WERI-Rb-1 (cell line): ENCODE measurements around the gene CNBD2.
"Not testable (repeated sequence)": the region's sequence is repeated elsewhere in the genome, so short reads cannot be mapped to it uniquely, and the experiment has no call there.

Source experiments
- DNase-seq: peaks from one replicate; pipeline ENCODE4 v3.0.0-alpha.2; 2020
- H3K27ac ChIP-seq: fragments of 250-450 bp; sonication (Bioruptor Pico); 2 replicates; pipeline ENCODE4 v1.5.1; 2020; ENCODE audit warnings: mild to moderate bottlenecking, moderate library complexity
- H3K27me3 ChIP-seq: fragments of 250-450 bp; sonication (Bioruptor Pico); 2 replicates; pipeline ENCODE4 v1.5.1; 2021; ENCODE audit warnings: mild to moderate bottlenecking, low read depth, moderate library complexity; ENCODE audit not compliant: insufficient read depth, severe bottlenecking
- H3K36me3 ChIP-seq: fragments of 250-450 bp; sonication (Bioruptor Pico); 2 replicates; pipeline ENCODE4 v1.5.1; 2020; ENCODE audit warnings: mild to moderate bottlenecking, moderate library complexity
- H3K4me3 ChIP-seq: 2 replicates; pipeline ENCODE4 v1.5.1; 2011; ENCODE audit warnings: low read depth, mild to moderate bottlenecking, control low read depth, low read length
- H3K9me3 ChIP-seq: fragments of 250-450 bp; sonication (Bioruptor Pico); 2 replicates; pipeline ENCODE4 v1.5.1; 2021; ENCODE audit warnings: mild to moderate bottlenecking, moderate library complexity; ENCODE audit not compliant: severe bottlenecking
- CTCF ChIP-seq: IDR thresholded peaks from 2 replicates; pipeline ENCODE4 v1.5.1; 2011; ENCODE audit warnings: low read depth, mild to moderate bottlenecking, control low read depth, inconsistent platforms, low read length

Gene CNBD2

GRCh38 chr20:36017048-36017951 lies 48.9 kb downstream of the CNBD2 start:
- H3K9me3 ChIP-seq = no peaks in the 10 kb centered on the region
- no peak for DNase-seq
- H3K27ac ChIP-seq = no peak overlapping the region

GRCh38 chr20:36018208-36018988 lies 50.0 kb downstream of the CNBD2 start:
- no peak for TF ChIP-seq CTCF
- H3K9me3 ChIP-seq = no peaks in the 10 kb centered on the region
- H3K4me3 ChIP-seq = no peak overlapping the region
- no peak overlapping the region for H3K27ac ChIP-seq
- H3K36me3 ChIP-seq = no peaks in the 10 kb centered on the region
- no peak for DNase-seq
- H3K27me3 ChIP-seq = no peaks in the 10 kb centered on the region

More at GRCh38 chr20:36017048-36017951, 48.9 kb downstream of the CNBD2 start:
- Histone ChIP-seq H3K4me3 (no peak overlapping the region), H3K36me3 (no peaks in the 10 kb centered on the region), H3K27me3 (no peaks in the 10 kb centered on the region)
- TF ChIP-seq CTCF = no peak

DNA sequence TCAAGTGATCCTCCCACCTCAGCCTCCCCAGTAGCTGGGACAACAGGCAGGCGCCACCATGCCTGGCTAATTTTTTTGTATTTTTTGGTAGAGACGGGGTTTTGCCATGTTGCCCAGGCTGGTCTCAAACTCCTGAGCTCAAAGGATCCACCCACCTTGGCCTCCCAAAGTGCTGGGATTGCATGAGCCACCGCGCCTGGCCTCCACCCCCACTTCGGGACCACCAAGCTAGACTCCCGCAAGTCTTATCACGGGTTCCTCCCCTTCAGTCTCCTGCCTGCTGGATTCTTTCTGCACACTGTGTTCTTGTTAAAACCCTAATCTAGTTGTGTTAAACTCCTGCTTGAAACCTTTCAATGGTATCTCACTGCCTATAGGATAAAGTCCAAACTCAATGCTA lies 57.7 kb downstream of the CNBD2 start:
- H3K9me3 ChIP-seq, H3K36me3 ChIP-seq, DNase-seq, H3K4me3 ChIP-seq, H3K27ac ChIP-seq, H3K27me3 ChIP-seq: not testable (repeated sequence)

DNA sequence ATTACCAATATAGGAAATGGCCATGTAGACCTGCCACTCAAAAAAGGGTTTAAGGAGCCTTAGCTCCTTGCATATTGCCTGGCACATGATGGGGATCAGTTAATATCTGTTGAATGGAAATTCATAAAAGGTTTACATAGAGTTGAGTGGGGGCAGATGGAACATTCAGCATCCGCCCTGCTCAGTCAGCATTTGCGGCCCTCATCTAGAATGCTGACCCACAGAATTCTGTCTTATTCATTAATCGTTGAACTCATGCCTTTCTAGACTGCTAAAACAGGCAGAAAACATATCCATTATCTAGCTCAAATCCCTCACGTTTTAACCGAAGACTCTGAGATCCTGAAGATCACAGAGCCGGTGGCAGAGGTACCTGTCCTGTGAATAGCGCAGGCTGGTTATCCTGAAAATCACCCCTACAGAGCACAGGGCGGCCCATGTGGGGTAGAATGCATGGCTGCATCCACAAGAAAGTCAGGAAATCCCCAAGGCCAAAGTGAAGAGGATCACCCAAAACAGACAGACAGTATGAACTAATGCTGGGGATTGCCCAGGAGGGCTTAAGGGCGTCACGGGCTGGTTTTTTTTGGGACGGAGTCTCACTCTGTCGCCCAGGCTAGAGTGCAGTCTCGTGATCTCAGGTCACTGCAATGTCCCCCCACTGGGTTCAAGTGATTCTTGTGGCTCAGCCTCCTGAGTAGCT lies 59.9 kb downstream of the CNBD2 start:
- H3K27me3 ChIP-seq = no peaks in the 10 kb centered on the region
- H3K27ac ChIP-seq = no peak overlapping the region
- DNase-seq = no peak
- no peaks in the 10 kb centered on the region for H3K36me3 ChIP-seq
- no peaks in the 10 kb centered on the region for H3K9me3 ChIP-seq
- H3K4me3 ChIP-seq = no peak overlapping the region
- TF ChIP-seq CTCF = no peak

- no peaks in the 10 kb centered on the region for H3K36me3 ChIP-seq
- no peak overlapping the region for H3K27ac ChIP-seq
- H3K9me3 ChIP-seq = no peaks in the 10 kb centered on the region
- no peaks in the 10 kb centered on the region for H3K27me3 ChIP-seq
- no peak overlapping the region for H3K4me3 ChIP-seq
- TF ChIP-seq CTCF = no peak
- no peak for DNase-seq
These were observed 61.8 kb downstream of the CNBD2 start for GRCh38 chr20:36030149-36030548.

GRCh38 chr20:36031806-36032205 lies 63.4 kb downstream of the CNBD2 start:
- no peak overlapping the region for H3K4me3 ChIP-seq
- DNase-seq = no peak
- TF ChIP-seq CTCF = no peak

More at GRCh38 chr20:36031806-36032205, 63.4 kb downstream of the CNBD2 start:
- H3K9me3 ChIP-seq = no peaks in the 10 kb centered on the region
- H3K36me3 ChIP-seq = no peaks in the 10 kb centered on the region
- no peaks in the 10 kb centered on the region for H3K27me3 ChIP-seq
- H3K27ac ChIP-seq = no peak overlapping the region
